ENCODE results near the gene PUSL1.
A peak's percentile ranks its signal among the peaks of the same experiment; 100 is the strongest.

PUSL1 gene

DNA sequence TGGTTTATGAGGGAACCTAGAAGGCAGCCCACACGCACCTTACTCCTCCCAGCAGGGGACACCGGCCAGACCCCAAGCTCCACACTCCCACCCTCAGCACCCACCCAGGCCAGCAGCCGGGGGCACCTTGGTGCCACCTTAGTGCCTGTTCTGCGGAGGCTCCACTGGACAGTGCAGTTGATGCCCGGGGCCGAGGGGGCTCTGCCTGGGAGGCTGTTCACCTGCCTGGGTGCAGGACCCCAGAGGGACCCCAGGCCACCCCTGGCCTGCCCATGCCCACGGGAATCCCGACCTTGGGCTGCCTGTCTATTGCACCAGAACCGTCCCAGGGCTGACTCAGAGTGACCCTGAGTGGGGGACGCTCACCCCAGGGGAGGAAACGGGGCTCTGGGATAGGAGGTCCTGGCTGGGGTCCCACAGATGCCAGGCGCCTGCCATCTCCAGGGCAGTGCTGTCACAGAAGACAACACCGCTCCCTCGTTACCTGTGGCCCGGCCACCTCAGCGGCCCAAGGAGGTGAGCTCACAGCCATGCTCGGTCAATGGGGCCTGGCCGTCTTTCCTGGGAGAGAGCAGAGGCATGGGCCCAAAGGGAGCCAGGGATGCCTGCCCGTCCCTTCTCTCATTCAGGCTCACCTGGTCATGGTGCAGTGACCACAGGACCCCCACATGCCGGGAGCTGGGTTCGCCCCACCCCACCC lies 27.5 kb upstream of the PUSL1 start:
- DNase-seq (ENCODE audit: low spot score), result no peak

GRCh38 chr1:1281533-1282321 lies 26.7 kb upstream of the PUSL1 start:
- DNase-seq (ENCODE audit: low spot score), result peak; percentile 92

DNA sequence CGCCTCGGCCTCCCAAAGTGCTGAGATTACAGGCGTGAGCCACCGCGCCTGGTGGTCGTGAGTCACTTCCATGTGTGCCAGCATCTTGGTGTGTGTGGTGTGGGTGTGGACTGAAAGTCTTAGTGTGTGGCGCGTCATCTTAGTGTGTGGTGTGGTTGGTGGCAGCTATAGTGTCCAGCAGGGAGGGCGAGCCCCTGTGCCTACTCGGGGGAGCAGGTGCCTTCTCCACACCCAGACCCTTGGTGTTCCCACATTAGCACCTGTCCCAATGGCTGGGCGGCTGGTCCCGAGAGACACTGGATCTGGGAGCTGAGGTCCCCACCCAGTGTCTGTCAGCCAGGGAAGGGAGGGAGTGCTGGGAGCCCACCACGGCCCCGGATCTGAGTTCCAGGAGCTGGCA lies 25.4 kb upstream of the PUSL1 start:
- peak; percentile 57 for DNase-seq (ENCODE audit: low spot score)

DNA sequence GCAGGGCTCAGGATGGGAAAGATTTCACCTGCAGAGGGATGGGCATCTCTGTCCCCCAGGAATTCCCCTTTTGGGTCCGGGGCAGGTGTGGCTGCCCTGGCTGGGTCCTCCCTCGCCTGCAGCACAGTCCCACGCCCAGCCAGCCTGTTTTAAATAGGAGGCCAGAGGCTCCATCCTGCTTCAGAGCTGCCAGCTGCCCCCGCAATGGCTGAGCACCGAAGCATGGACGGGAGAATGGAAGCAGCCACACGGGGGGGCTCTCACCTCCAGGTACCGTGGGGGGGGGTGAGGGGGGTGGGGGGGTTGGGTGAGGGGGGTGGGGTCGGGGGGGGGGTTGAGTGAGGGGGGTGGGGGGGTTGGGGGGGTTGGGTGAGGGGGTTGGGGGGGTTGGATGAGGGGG lies 24.6 kb upstream of the PUSL1 start:
- DNase-seq (ENCODE audit: low spot score), result peak; percentile 71

DNA sequence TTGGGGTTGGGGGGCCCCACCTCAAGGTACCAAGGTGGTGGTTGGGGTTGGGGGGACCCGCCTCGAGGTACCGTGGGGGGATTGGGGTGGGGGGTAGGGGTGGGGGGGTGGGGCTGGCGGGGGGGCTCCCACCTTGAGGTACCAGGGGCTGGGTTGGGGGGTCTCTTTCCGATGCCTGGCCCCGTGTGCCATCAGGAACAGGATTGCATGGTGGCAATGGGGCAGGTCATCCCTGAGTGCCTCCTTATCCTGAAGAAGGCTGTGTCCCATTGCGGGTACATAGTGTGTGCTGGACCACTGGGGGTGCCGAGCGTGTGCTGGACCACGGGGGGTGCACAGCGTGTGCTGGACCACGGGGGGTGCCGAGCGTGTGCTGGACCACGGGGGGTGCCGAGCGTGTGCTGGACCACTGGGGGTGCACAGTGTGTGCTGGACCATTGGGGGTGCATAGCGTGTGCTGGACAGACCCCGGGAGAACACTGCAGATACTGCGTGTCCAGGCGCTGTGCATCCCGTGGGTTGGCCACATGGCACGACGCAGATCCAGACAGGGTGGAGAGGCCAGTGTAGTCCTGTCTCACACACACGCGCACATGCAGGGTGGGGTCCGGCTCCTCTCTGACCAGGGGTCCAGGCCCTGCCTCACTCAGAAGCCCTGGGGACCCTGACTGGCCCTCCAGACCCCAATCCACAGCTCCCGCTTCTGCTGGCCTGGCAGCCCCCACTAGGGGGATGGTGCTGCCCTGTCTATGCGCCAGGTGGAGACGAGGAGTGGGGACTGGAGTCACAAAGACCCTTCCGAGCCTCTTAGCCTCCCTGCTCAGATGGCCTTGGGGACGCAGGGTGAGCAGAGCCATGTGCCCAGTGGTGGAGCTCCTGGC lies 23.9 kb upstream of the PUSL1 start:
- DNase-seq (ENCODE audit: low spot score), result no peak

DNA sequence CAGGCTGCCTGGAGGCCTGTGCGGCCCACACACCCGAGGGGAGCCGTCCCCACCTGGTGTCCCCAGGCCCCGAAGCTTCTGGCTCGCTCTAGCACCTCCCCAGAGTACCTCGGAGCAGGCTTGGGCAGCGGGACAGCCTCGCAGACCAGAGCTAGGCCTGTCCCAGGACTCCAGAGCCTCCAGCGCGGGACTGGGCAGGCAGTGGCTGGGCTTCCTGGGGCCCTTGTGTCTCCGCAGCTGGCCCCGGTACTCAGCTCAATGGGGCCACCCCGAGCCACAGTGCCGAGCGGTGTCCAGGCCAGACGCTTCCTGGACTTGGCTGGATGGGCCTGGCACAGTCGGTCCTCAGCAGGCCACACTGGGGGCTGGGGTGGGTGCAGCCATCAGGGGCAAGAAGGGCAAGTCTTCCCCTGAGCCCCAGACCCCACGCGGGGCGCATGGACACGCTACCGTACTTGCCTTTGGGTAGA lies 23.3 kb upstream of the PUSL1 start:
- no peak for DNase-seq (ENCODE audit: low spot score)

DNA sequence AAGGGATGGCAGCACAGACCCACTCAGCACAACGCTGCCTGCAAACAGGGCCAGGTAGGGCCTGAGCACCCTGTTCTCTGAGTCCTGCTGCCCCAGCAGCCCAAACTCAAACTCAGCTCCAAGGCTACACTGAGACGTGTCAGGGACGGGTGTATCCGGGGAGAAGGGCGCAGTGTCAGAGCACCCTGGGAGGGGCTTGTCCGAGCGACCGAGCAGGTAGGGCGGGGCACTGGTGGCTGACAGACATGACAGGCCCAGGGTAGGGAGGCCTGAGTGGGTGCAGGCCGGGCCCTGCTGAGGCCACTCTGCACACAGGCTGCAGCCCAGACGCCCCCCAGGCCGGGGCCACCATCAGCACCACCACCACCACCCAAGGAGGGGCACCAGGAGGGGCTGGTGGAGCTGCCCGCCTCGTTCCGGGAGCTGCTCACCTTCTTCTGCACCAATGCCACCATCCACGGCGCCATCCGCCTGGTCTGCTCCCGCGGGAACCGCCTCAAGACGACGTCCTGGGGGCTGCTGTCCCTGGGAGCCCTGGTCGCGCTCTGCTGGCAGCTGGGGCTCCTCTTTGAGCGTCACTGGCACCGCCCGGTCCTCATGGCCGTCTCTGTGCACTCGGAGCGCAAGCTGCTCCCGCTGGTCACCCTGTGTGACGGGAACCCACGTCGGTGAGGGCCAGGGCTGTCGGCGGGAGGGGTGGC lies 22.6 kb upstream of the PUSL1 start:
- DNase-seq (ENCODE audit: low spot score), result no peak

DNA sequence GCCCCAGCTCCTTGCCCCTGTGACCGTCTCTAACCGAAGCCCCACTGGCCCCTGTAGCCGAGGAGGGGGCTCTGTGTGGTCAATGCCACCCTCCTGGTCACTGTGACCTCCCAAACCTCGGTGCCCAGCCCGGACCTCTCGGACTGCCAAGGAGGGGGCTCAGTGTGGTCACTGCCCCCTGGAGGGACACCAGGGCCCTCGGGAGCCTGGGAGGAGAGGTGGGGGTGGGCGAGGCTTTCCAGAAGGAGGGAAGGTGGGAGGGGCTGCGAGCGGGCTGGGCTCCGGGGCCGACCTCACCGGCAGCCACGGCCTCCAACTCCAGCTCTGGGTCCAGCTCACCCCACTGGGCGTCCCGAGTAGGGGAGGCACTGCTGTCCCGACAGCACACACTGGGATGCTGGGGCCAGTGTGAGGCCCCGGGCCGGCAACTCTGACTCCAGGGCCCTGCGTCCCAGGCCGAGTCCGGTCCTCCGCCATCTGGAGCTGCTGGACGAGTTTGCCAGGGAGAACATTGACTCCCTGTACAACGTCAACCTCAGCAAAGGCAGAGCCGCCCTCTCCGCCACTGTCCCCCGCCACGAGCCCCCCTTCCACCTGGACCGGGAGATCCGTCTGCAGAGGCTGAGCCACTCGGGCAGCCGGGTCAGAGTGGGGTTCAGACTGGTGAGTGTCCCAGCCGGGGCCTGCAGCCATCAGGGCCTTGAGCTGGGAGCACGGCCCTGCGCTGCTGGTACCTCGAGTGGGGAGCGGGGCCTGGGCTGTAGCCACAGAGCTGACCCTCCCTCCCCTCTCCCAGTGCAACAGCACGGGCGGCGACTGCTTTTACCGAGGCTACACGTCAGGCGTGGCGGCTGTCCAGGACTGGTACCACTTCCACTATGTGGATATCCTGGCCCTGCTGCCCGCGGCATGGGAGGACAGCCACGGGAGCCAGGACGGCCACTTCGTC lies 21.8 kb upstream of the PUSL1 start:
- DNase-seq (ENCODE audit: low spot score), result no peak

DNA sequence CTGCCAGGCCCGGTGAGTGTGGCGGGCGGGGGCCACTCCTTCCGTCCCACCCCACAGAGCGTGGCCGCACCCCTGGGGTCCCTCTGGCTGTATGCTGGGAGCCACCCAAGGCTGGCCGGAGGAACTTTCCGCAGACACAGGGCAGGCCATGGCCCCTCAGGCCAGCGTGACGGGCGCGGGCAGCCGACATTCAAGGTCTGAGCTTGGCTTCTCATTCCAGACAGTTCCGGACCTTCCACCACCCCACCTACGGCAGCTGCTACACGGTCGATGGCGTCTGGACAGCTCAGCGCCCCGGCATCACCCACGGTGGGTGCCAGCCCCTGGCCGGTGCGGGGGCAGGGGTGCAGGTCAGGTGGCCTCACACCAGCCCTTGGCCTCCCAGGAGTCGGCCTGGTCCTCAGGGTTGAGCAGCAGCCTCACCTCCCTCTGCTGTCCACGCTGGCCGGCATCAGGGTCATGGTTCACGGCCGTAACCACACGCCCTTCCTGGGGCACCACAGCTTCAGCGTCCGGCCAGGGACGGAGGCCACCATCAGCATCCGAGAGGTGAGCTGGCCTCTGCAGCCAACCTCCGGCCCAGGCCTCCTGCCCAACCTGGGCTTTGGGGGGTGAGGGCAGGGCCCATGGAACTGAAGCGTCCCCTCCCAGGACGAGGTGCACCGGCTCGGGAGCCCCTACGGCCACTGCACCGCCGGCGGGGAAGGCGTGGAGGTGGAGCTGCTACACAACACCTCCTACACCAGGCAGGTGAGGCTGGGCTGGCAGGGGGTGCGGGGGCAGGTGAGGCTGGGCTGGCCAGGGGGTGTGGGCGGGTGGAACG lies 20.9 kb upstream of the PUSL1 start:
- no peak for DNase-seq (ENCODE audit: low spot score)

GRCh38 chr1:1290238-1290731 lies 18.1 kb upstream of the PUSL1 start:
- peak; percentile 62 for DNase-seq (ENCODE audit: low spot score)

DNA sequence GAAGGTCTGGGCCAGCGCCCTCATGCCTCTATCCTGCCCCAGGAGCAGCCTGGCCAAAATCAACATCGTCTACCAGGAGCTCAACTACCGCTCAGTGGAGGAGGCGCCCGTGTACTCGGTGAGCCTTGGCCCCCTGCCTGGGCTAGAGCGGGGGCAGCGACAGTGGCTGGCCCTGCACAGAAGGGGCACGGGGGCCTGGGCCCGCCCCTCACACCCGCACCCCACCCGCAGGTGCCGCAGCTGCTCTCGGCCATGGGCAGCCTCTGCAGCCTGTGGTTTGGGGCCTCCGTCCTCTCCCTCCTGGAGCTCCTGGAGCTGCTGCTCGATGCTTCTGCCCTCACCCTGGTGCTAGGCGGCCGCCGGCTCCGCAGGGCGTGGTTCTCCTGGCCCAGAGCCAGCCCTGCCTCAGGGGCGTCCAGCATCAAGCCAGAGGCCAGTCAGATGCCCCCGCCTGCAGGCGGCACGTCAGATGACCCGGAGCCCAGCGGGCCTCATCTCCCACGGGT lies 17.3 kb upstream of the PUSL1 start:
- peak; percentile 31 for DNase-seq (ENCODE audit: low spot score)

DNA sequence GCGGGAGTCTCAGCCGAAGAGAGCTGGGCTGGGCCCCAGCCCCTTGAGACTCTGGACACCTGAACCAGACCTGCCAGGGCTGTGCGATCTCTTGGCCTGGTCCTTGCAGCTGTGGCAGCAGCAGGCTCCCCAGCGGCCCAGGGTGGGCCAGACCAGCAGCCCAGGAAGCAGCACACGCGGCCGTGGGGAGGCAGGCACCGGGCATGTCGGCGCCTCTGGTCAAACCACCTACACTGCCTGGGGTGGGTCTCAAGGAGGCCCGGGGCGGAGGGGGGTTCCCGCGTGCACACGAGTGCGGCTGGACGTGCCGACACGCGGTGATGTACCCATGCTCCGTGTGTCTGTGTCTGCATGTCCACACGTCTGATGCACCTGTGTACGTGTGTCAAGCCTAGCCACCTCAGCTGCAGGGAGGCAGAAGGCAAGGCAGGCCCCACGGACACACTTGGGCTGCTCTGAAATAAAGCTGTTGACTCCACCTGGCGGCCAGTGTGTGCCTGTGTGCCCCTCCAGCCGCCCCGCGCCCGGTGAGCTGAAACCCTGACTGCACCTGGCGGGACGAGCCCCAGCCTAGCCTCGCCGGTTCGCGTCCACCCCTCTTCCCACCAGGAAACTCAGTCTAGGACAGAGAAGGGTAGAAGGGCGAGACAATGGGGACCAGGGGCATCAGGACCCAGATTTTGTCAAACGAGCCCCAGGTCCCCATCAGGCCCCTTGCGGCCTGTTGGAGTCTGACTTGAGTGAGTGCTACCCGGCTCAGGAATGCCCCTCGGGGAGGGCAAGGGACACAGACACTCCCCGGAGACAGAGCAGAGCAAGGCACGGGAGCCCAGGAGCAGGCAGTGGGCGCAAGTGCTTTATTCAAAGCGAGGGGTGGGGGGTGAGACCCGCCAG lies 16.6 kb upstream of the PUSL1 start:
- peak; percentile 87 for DNase-seq (ENCODE audit: low spot score)

GRCh38 chr1:1292442-1292779 lies 16.0 kb upstream of the PUSL1 start:
- DNase-seq (ENCODE audit: low spot score), result no peak

GRCh38 chr1:1292851-1293250 lies 15.5 kb upstream of the PUSL1 start:
- no peak for DNase-seq (ENCODE audit: low spot score)

- DNase-seq (ENCODE audit: low spot score), result no peak
Observed at GRCh38 chr1:1293263-1294249, 14.8 kb upstream of the PUSL1 start.

GRCh38 chr1:1294250-1294890 lies 14.0 kb upstream of the PUSL1 start:
- no peak for DNase-seq (ENCODE audit: low spot score)

Measured in kidney tubule cell (primary cell).